HepG2 (cell line): ENCODE measurements around the gene SETD1B. TPM values are rescaled to one million over a fixed set of nuclear protein-coding genes. Genes with fewer than 3 reads are reported as not detected.

Experiments used
- DZIP1 ChIP-seq: sonication (generic); formaldehyde crosslinking; IDR thresholded peaks from 2 replicates; pipeline ENCODE4 v1.5.0; 2020; ENCODE audit warnings: mild to moderate bottlenecking, missing genetic modification reagents
- ERF ChIP-seq: IDR thresholded peaks from 2 replicates; pipeline ENCODE4 v1.6.1; 2018; ENCODE audit warnings: missing biosample characterization, missing genetic modification reagents
- FOXP1 ChIP-seq, 2 experiments: fragments of 450-650 bp in 1 of 2; IDR thresholded peaks; 2 replicates each; pipeline ENCODE4 v1.6.1; 2017 to 2018; ENCODE audit warnings: antibody characterized with exemption in 1 of 2
- HMG20A ChIP-seq: IDR thresholded peaks from 2 replicates; pipeline ENCODE4 v1.6.1; 2016; ENCODE audit warnings: borderline replicate concordance
- MTF1 ChIP-seq: sonication (generic); formaldehyde crosslinking; IDR thresholded peaks from 2 replicates; pipeline ENCODE4 v1.5.0; 2020; ENCODE audit warnings: missing genetic modification reagents
- POLR2A ChIP-seq, 2 experiments: IDR thresholded peaks; 2 replicates each; pipeline ENCODE4 v1.6.1; 2011; ENCODE audit warnings: low read depth in 2 of 2, low read length in 2 of 2, mild to moderate bottlenecking in 1 of 2, moderate library complexity in 1 of 2; ENCODE audit not compliant: insufficient read depth in 1 of 2
- SOX6 ChIP-seq, 2 experiments: fragments of 450-650 bp in 1 of 2; sonication (generic) in 1 of 2; formaldehyde crosslinking in 1 of 2; IDR thresholded peaks; 2 replicates each; pipeline versions ENCODE4 v1.4.0 to v1.6.1; 2017 to 2020; ENCODE audit warnings: antibody characterized with exemption in 1 of 2, mild to moderate bottlenecking in 1 of 2, missing genetic modification reagents in 1 of 2
- SYNCRIP ChIP-seq: fragments of 200-400 bp; formaldehyde crosslinking; IDR thresholded peaks from 2 replicates; pipeline ENCODE4 v1.6.1; 2018; ENCODE audit warnings: mild to moderate bottlenecking, low read depth, low read length; ENCODE audit not compliant: insufficient read depth
- TAF1 ChIP-seq: sonication (generic); formaldehyde crosslinking; IDR thresholded peaks from 2 replicates; pipeline ENCODE4 v1.4.0; 2020; ENCODE audit warnings: missing genetic modification reagents
- ZGPAT ChIP-seq: IDR thresholded peaks from 2 replicates; pipeline ENCODE4 v1.6.1; 2016; ENCODE audit warnings: mild to moderate bottlenecking
- ZNF329 ChIP-seq: sonication (generic); formaldehyde crosslinking; IDR thresholded peaks from 2 replicates; pipeline ENCODE4 v1.9.0; 2021; ENCODE audit warnings: low read depth, mild to moderate bottlenecking, missing genetic modification reagents
- ZNF350 ChIP-seq: sonication (generic); formaldehyde crosslinking; IDR thresholded peaks from 2 replicates; pipeline ENCODE4 v1.4.0; 2020; ENCODE audit warnings: mild to moderate bottlenecking, low read depth, missing genetic modification reagents, borderline replicate concordance
- polyA plus RNA-seq, 8 experiments: library from polyadenylated mRNA; depleted of rRNA in 3 of 8; stranded (reverse) in 7 of 8; unstranded in 1 of 8; fragments of >200 nt; fragmentation: Illumina TruSeq in 4 of 8; extraction: Trizol in 4 of 8; gene quantifications; 2 replicates each; pipeline versions ENCODE4 v1.2.1 to v1.2.3, GENCODE V29; 2011 to 2016; ENCODE audit warnings: low read depth in 4 of 8, missing spikeins in 1 of 8, mixed read lengths in 1 of 8; ENCODE audit not compliant: insufficient read depth in 1 of 8
- total RNA-seq, 5 experiments: library from RNA; depleted of rRNA; stranded (reverse); fragments of >200 nt; fragmentation: Illumina TruSeq; extraction: Trizol; gene quantifications; 2 replicates each; pipeline ENCODE4 v1.2.3, GENCODE V29; 2016; ENCODE audit warnings: low read depth in 1 of 5
- TF ChIP-seq, protein P1 (sequence below): sonication (generic); formaldehyde crosslinking; IDR thresholded peaks from 2 replicates; pipeline ENCODE4 v1.4.0; 2020; ENCODE audit warnings: missing genetic modification reagents
- TF ChIP-seq, protein P2 (sequence below), 2 experiments: sonication (generic) in 1 of 2; formaldehyde crosslinking in 1 of 2; IDR thresholded peaks; 2 replicates each; pipeline versions ENCODE4 v1.4.0 to v1.6.1; 2016 to 2020; ENCODE audit warnings: borderline replicate concordance in 1 of 2, low read depth in 1 of 2, mild to moderate bottlenecking in 1 of 2, missing genetic modification reagents in 1 of 2

The SETD1B gene
- total and polyA plus RNA-seq, 2 of the 13 experiments (the other 11 are each of a cell fraction or from before 2014, with no cell fraction given) = 1.1 to 1.4 TPM

DNA sequence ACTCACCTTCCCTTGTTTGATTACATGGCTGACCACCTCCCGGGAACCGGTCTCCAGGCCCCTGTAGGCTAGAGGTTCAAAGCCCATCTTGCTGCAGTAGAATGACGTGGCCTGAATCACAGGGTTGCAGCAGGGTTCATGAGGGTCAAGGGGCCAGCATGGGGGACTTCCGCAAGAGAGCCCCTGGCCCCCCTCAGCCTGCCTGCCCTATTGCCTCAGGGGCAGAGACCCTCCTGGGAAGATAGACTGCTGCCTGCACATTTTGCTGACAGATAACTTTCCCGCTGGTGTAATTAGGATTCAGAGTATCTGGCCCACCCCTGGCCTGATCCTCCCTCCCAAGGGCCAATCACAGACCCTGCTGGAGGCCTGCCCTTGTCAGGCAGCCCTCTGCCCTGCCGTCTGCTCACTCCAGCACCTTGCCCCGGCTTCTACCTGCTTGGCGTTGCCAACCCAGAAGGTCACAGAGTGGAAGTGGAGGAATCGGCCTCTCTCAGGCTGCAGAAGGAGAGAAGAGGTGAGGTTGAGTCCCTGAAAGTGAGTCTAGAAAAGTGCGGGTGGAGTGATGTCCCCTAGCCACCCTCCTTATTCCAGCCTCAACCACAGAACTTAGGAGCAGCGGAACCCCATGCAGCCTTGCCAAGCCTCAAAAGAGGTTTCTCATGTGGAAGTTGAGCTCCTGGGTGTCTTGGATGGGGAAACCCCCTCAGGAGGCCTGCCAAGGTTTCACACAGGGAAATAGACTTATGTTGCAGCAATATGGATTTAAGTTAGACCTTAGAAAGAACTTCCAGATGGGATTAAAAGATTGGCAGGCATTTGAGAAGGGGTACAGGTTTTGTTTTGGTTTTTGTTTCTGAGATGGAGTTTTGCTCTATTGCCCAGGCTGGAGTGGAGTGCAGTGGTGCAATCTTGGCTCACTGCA is 53.8 kb downstream of the SETD1B start (continued):
- TF ChIP-seq POLR2A (IDR thresholded peaks at IDR 0.05; ENCODE audit: insufficient read depth in 1 of 2, low read depth in 2 of 2, low read length in 2 of 2) (peak in 1 of 2 experiments; percentile 62; a peak in 2 of 4 replicates), ZNF329 (no peak), SOX6 (IDR thresholded peaks at IDR 0.05) (no peak), SOX6 (CRISPR knock-in tag; IDR thresholded peaks at IDR 0.05) (peak; percentile 73; the same call in 1 of the 2 replicates), FOXP1 (IDR thresholded peaks at IDR 0.05) (no peak), FOXP1 (CRISPR knock-in tag; IDR thresholded peaks at IDR 0.05) (peak; percentile 47; the same call in 1 of the 2 replicates), SYNCRIP (no peak), TAF1 (CRISPR knock-in tag) (peak; percentile 52; the same call in 1 of the 2 replicates), ZNF350 (peak; percentile 24; the same call in 1 of the 2 replicates), MTF1 (CRISPR knock-in tag) (no peak), ZGPAT (CRISPR knock-in tag) (peak; percentile 58), DZIP1 (CRISPR knock-in tag) (no peak), HMG20A (CRISPR knock-in tag) (peak; percentile 21; the same call in 1 of the 2 replicates), ERF (CRISPR knock-in tag) (peak; percentile 82; the same call in 1 of the 2 replicates)
- TF ChIP-seq, protein P1, sequence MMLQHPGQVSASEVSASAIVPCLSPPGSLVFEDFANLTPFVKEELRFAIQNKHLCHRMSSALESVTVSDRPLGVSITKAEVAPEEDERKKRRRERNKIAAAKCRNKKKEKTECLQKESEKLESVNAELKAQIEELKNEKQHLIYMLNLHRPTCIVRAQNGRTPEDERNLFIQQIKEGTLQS (CRISPR knock-in tag) = peak; percentile 68; the same call in 1 of the 2 replicates
- TF ChIP-seq, protein P2, sequence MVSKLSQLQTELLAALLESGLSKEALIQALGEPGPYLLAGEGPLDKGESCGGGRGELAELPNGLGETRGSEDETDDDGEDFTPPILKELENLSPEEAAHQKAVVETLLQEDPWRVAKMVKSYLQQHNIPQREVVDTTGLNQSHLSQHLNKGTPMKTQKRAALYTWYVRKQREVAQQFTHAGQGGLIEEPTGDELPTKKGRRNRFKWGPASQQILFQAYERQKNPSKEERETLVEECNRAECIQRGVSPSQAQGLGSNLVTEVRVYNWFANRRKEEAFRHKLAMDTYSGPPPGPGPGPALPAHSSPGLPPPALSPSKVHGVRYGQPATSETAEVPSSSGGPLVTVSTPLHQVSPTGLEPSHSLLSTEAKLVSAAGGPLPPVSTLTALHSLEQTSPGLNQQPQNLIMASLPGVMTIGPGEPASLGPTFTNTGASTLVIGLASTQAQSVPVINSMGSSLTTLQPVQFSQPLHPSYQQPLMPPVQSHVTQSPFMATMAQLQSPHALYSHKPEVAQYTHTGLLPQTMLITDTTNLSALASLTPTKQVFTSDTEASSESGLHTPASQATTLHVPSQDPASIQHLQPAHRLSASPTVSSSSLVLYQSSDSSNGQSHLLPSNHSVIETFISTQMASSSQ (IDR thresholded peaks at IDR 0.05; ENCODE audit: low read depth) = 0 out of 2 replicates have a peak, but pooled peaks have one; percentile 26
- TF ChIP-seq, protein P2 (CRISPR knock-in tag; IDR thresholded peaks at IDR 0.05; ENCODE audit: borderline replicate concordance) = no peak; the same call in 1 of the 2 replicates
